Measurements from ENCODE around the gene ZNG1B. TPM values are rescaled to one million over a fixed set of nuclear protein-coding genes. Genes with fewer than 3 reads are reported as not detected.
"Not testable (repeated sequence)": the region's sequence is repeated elsewhere in the genome, so short reads cannot be mapped to it uniquely, and the experiment has no call there.

Gene ZNG1B
- total RNA-seq, 1 experiment from 2014 or later = 50.4 TPM

DNA sequence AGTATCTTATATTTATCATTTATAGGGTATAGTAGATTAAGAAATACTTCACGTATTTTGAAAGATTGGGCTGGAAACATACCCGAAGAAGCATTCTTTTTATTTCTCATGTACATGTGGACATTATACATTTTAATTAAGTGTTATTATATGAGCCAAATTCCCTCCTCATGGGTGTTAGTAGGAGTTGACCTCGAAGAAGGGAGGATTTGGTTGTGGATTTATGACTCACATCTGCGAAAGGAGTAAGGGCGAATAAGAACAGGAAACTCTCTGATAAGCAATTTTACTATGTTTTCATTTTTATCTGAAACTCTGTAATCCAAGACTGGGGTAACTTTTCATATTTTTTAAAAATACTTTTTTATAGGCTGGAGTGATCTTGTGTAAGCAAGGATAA, 84.0 kb downstream of the ZNG1B start:
- intact Hi-C loops (cut with micrococcal nuclease; ENCODE audit: unreplicated experiment); H3K4me3 ChIP-seq (ENCODE audit: low read depth, low read length); H3K4me3 Mint-ChIP-seq (ENCODE audit: unreplicated experiment); H3K9me3 Mint-ChIP-seq (ENCODE audit: unreplicated experiment); BruUV-seq (replicated peaks); H3K9me3 ChIP-seq; CTCF ChIA-PET; H3K4me1 Mint-ChIP-seq (ENCODE audit: low read depth, unreplicated experiment); H3K27me3 Mint-ChIP-seq (ENCODE audit: insufficient read depth, unreplicated experiment); H3K36me3 Mint-ChIP-seq (ENCODE audit: insufficient read depth, unreplicated experiment); H3K4me1 ChIP-seq; POLR2A ChIA-PET; DNase-seq; H3K36me3 ChIP-seq (ENCODE audit: control insufficient read depth, insufficient read depth, low read length); H3K27me3 ChIP-seq (replicated peaks; ENCODE audit: control insufficient read depth, insufficient read depth, low read length); H3K27ac Mint-ChIP-seq (ENCODE audit: unreplicated experiment): not testable (repeated sequence)

GRCh38 chr2:113524986-113525385, 87.5 kb downstream of the ZNG1B start:
- H3K4me1 Mint-ChIP-seq (ENCODE audit: low read depth, unreplicated experiment); H3K27me3 ChIP-seq (replicated peaks; ENCODE audit: control insufficient read depth, insufficient read depth, low read length); H3K27me3 Mint-ChIP-seq (ENCODE audit: insufficient read depth, unreplicated experiment); H3K9me3 ChIP-seq; CTCF ChIA-PET; H3K36me3 ChIP-seq (ENCODE audit: control insufficient read depth, insufficient read depth, low read length); H3K4me3 Mint-ChIP-seq (ENCODE audit: unreplicated experiment); H3K4me1 ChIP-seq; H3K9me3 Mint-ChIP-seq (ENCODE audit: unreplicated experiment); H3K27ac Mint-ChIP-seq (ENCODE audit: unreplicated experiment); H3K36me3 Mint-ChIP-seq (ENCODE audit: insufficient read depth, unreplicated experiment); H3K4me3 ChIP-seq (ENCODE audit: low read depth, low read length); intact Hi-C loops (cut with micrococcal nuclease; ENCODE audit: unreplicated experiment); DNase-seq; BruUV-seq (replicated peaks); POLR2A ChIA-PET: not testable (repeated sequence)

- H3K4me1 ChIP-seq; DNase-seq; CTCF ChIA-PET; H3K27me3 ChIP-seq (replicated peaks; ENCODE audit: control insufficient read depth, insufficient read depth, low read length); intact Hi-C loops (cut with micrococcal nuclease; ENCODE audit: unreplicated experiment); H3K4me1 Mint-ChIP-seq (ENCODE audit: low read depth, unreplicated experiment); H3K27ac Mint-ChIP-seq (ENCODE audit: unreplicated experiment); H3K36me3 ChIP-seq (ENCODE audit: control insufficient read depth, insufficient read depth, low read length); BruUV-seq (replicated peaks); POLR2A ChIA-PET; H3K36me3 Mint-ChIP-seq (ENCODE audit: insufficient read depth, unreplicated experiment); H3K9me3 Mint-ChIP-seq (ENCODE audit: unreplicated experiment); H3K9me3 ChIP-seq; H3K27me3 Mint-ChIP-seq (ENCODE audit: insufficient read depth, unreplicated experiment); H3K4me3 ChIP-seq (ENCODE audit: low read depth, low read length); H3K4me3 Mint-ChIP-seq (ENCODE audit: unreplicated experiment): not testable (repeated sequence)
Observed at GRCh38 chr2:113527350-113528045, 90.0 kb downstream of the ZNG1B start.

DNA sequence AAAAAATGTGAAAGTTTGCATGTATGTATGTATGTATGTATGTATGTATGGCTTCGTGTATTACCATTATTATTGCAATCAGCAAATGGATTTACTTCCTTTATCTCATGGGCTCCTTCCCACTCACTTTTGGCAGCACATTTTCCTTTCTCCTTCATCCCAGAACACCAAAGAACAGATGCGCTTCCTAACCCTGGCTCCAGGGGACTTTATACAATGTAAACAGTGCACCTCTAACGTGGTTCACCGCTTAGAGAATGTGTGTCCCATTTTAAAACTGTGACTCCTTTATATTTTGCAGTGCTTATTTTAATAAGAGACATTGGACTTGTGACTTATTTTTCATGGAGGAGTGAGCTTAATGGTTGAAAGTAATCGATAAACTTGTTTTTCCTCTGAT, 90.6 kb downstream of the ZNG1B start:
- H3K4me1 Mint-ChIP-seq (ENCODE audit: low read depth, unreplicated experiment); H3K4me3 Mint-ChIP-seq (ENCODE audit: unreplicated experiment); H3K4me3 ChIP-seq (ENCODE audit: low read depth, low read length); BruUV-seq (replicated peaks); POLR2A ChIA-PET; DNase-seq; H3K9me3 ChIP-seq; H3K36me3 ChIP-seq (ENCODE audit: control insufficient read depth, insufficient read depth, low read length); H3K9me3 Mint-ChIP-seq (ENCODE audit: unreplicated experiment); H3K4me1 ChIP-seq; intact Hi-C loops (cut with micrococcal nuclease; ENCODE audit: unreplicated experiment); H3K27me3 ChIP-seq (replicated peaks; ENCODE audit: control insufficient read depth, insufficient read depth, low read length); CTCF ChIA-PET; H3K27me3 Mint-ChIP-seq (ENCODE audit: insufficient read depth, unreplicated experiment); H3K36me3 Mint-ChIP-seq (ENCODE audit: insufficient read depth, unreplicated experiment); H3K27ac Mint-ChIP-seq (ENCODE audit: unreplicated experiment): not testable (repeated sequence)

GRCh38 chr2:113528904-113529303, 91.4 kb downstream of the ZNG1B start:
- H3K4me3 Mint-ChIP-seq (ENCODE audit: unreplicated experiment); intact Hi-C loops (cut with micrococcal nuclease; ENCODE audit: unreplicated experiment); H3K36me3 Mint-ChIP-seq (ENCODE audit: insufficient read depth, unreplicated experiment); POLR2A ChIA-PET; H3K27me3 Mint-ChIP-seq (ENCODE audit: insufficient read depth, unreplicated experiment); H3K9me3 ChIP-seq; H3K27me3 ChIP-seq (replicated peaks; ENCODE audit: control insufficient read depth, insufficient read depth, low read length); H3K36me3 ChIP-seq (ENCODE audit: control insufficient read depth, insufficient read depth, low read length); H3K4me1 ChIP-seq; DNase-seq; H3K4me1 Mint-ChIP-seq (ENCODE audit: low read depth, unreplicated experiment); CTCF ChIA-PET; BruUV-seq (replicated peaks); H3K9me3 Mint-ChIP-seq (ENCODE audit: unreplicated experiment); H3K4me3 ChIP-seq (ENCODE audit: low read depth, low read length); H3K27ac Mint-ChIP-seq (ENCODE audit: unreplicated experiment): not testable (repeated sequence)

DNA sequence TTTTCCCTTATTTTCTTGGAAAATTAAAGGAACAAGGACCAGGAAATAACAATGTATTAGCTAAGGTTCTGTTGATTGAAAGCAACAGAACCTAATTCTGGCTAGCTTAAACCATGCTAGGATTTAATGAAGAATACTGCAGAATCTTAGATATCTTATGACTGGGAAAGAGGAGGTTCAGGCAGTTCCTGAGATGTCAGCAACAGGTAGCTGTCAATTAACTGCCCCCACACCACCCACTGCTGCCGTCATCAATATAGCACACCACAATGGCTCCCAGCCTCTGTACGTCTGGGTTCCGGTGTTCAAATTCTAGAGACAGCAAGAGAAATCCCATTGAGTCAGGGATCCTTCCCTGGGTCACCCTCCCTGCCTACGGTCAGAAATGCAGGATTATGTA, 95.5 kb downstream of the ZNG1B start:
- DNase-seq; H3K4me1 ChIP-seq; H3K4me1 Mint-ChIP-seq (ENCODE audit: low read depth, unreplicated experiment); BruUV-seq (replicated peaks); H3K36me3 Mint-ChIP-seq (ENCODE audit: insufficient read depth, unreplicated experiment); H3K27ac Mint-ChIP-seq (ENCODE audit: unreplicated experiment); H3K9me3 ChIP-seq; H3K4me3 Mint-ChIP-seq (ENCODE audit: unreplicated experiment); H3K9me3 Mint-ChIP-seq (ENCODE audit: unreplicated experiment); H3K36me3 ChIP-seq (ENCODE audit: control insufficient read depth, insufficient read depth, low read length); POLR2A ChIA-PET; intact Hi-C loops (cut with micrococcal nuclease; ENCODE audit: unreplicated experiment); H3K4me3 ChIP-seq (ENCODE audit: low read depth, low read length); CTCF ChIA-PET; H3K27me3 ChIP-seq (replicated peaks; ENCODE audit: control insufficient read depth, insufficient read depth, low read length); H3K27me3 Mint-ChIP-seq (ENCODE audit: insufficient read depth, unreplicated experiment): not testable (repeated sequence)

DNA sequence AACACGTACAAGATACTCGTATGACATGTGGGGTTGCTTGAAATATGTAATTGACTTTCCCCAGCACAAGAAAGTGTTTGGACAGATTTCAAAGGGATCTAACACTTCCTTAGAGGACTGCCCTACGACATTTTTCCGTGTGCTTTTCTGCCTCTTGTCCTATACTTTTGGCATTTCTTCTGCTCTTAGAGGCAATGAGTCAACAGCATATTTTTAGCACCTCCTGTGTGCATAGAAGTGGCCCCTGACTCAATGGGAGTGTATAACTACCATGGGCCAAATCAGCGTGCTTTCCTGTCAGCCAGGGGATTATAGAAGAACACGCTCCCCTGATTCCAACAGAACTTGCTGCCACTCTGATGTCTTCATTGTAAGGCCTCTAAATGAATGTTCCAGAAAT, 99.1 kb downstream of the ZNG1B start:
- H3K27me3 ChIP-seq (replicated peaks; ENCODE audit: control insufficient read depth, insufficient read depth, low read length); CTCF ChIA-PET; H3K27me3 Mint-ChIP-seq (ENCODE audit: insufficient read depth, unreplicated experiment); H3K4me1 Mint-ChIP-seq (ENCODE audit: low read depth, unreplicated experiment); H3K27ac Mint-ChIP-seq (ENCODE audit: unreplicated experiment); H3K4me3 Mint-ChIP-seq (ENCODE audit: unreplicated experiment); H3K4me3 ChIP-seq (ENCODE audit: low read depth, low read length); H3K36me3 ChIP-seq (ENCODE audit: control insufficient read depth, insufficient read depth, low read length); H3K4me1 ChIP-seq; intact Hi-C loops (cut with micrococcal nuclease; ENCODE audit: unreplicated experiment); BruUV-seq (replicated peaks); H3K9me3 Mint-ChIP-seq (ENCODE audit: unreplicated experiment); H3K9me3 ChIP-seq; DNase-seq; H3K36me3 Mint-ChIP-seq (ENCODE audit: insufficient read depth, unreplicated experiment); POLR2A ChIA-PET: not testable (repeated sequence)

Data from Caco-2 (cell line).